BJ (cell line): ENCODE measurements around the gene ANKRD11. TPM values are rescaled to one million over a fixed set of nuclear protein-coding genes. Genes with fewer than 3 reads are reported as not detected.
"Not testable (repeated sequence)": the region's sequence is repeated elsewhere in the genome, so short reads cannot be mapped to it uniquely, and the experiment has no call there.

Experiments
- CTCF ChIA-PET: fragments of 350-600 bp; formaldehyde crosslinking; extraction: SDS; loops from one replicate; lab custom pipeline; 2021; ENCODE audit warnings: antibody characterized with exemption, inconsistent platforms; lab: Yijun Ruan, JAX
- POLR2A ChIA-PET: fragments of 300-600 bp; sonication (Branson Sonifier 250); formaldehyde crosslinking; extraction: SDS; loops from one replicate; lab custom pipeline; 2021; ENCODE audit warnings: antibody characterized with exemption; lab: Charles Lee
- DNase-seq: peaks from one replicate; pipeline ENCODE4 v3.0.0-alpha.2; 2011; ENCODE audit warnings: low read depth
- H3K27me3 ChIP-seq: 2 replicates; pipeline ENCODE4 v1.6.0; 2011; ENCODE audit warnings: low read length; ENCODE audit not compliant: control insufficient read depth, insufficient read depth
- H3K36me3 ChIP-seq: 2 replicates; pipeline ENCODE4 v1.5.1; 2011; ENCODE audit warnings: low read length; ENCODE audit not compliant: control insufficient read depth, insufficient read depth
- H3K4me3 ChIP-seq: 2 replicates; pipeline ENCODE4 v1.5.1; 2011; ENCODE audit warnings: low read depth, mild to moderate bottlenecking, control low read depth, low read length
- CTCF ChIP-seq: IDR thresholded peaks from 2 replicates; pipeline ENCODE4 v1.5.1; 2011; ENCODE audit warnings: low read depth, mild to moderate bottlenecking, control low read depth, inconsistent platforms, low read length, moderate library complexity; ENCODE audit not compliant: insufficient read depth
- polyA plus RNA-seq: library from polyadenylated mRNA; depleted of rRNA; stranded (reverse); fragments of >200 nt; gene quantifications from 2 replicates; pipeline ENCODE4 v1.2.3, GENCODE V29; 2011

The ANKRD11 gene
- polyA plus RNA-seq, 1 experiment, result 61.8 TPM

- CTCF ChIA-PET, result interaction anchor here (0.6 to 0.7 kb wide), 2 partner anchors 11 to 84 kb away, joined by 3 read pairs; no protein-coding TSS in a partner anchor
- POLR2A ChIA-PET, result no interaction called here
- DNase-seq, result no peak
These were observed 52.9 kb downstream of the ANKRD11 start for GRCh38 chr16:89437251-89437987.

GRCh38 chr16:89436366-89436765 is 54.0 kb downstream of the ANKRD11 start:
- peaks cover 3% of the 10 kb centered on the region for H3K36me3 ChIP-seq

More at GRCh38 chr16:89437251-89437987, 52.9 kb downstream of the ANKRD11 start:
- Histone ChIP-seq H3K36me3 (peaks cover 3% of the 10 kb centered on the region), H3K27me3 (no peaks in the 10 kb centered on the region), H3K4me3 (no peak overlapping the region)
- TF ChIP-seq CTCF, result no peak

GRCh38 chr16:89435059-89435458 is 55.3 kb downstream of the ANKRD11 start:
- H3K4me3 ChIP-seq, POLR2A ChIA-PET, H3K36me3 ChIP-seq, H3K27me3 ChIP-seq, DNase-seq: not testable (repeated sequence)
- CTCF ChIA-PET, result interaction anchor here (2.3 kb wide), 1 partner anchor 9 kb away, joined by 7 read pairs; no protein-coding TSS in a partner anchor

More at GRCh38 chr16:89436366-89436765, 54.0 kb downstream of the ANKRD11 start:
- TF ChIP-seq CTCF, result no peak
- DNase-seq, result no peak
- H3K4me3 ChIP-seq, result no peak overlapping the region
- no peaks in the 10 kb centered on the region for H3K27me3 ChIP-seq
- ChIA-PET POLR2A (no interaction called here), CTCF (interaction anchor here (0.7 kb wide), 1 partner anchor 1743 kb away, joined by 3 read pairs; no protein-coding TSS in a partner anchor)

- no peak for TF ChIP-seq CTCF
- ChIA-PET POLR2A (no interaction called here), CTCF (interaction anchor here (2.3 kb wide), 1 partner anchor 9 kb away, joined by 7 read pairs; no protein-coding TSS in a partner anchor)
- Histone ChIP-seq H3K27me3 (no peaks in the 10 kb centered on the region), H3K36me3 (peaks cover 3% of the 10 kb centered on the region), H3K4me3 (no peak overlapping the region)
- no peak for DNase-seq
These were observed 55.9 kb downstream of the ANKRD11 start for GRCh38 chr16:89434490-89434889.

- H3K27me3 ChIP-seq, H3K36me3 ChIP-seq, POLR2A ChIA-PET, H3K4me3 ChIP-seq, DNase-seq: not testable (repeated sequence)
- CTCF ChIA-PET, result interaction anchor here (2.3 kb wide), 1 partner anchor 10 kb away, joined by 7 read pairs; no protein-coding TSS in a partner anchor
These were observed 56.9 kb downstream of the ANKRD11 start for GRCh38 chr16:89433363-89433984.

- no peak for DNase-seq
- POLR2A ChIA-PET, result interaction anchor here (0.6 kb wide), 1 partner anchor 187 kb away, joined by 3 read pairs; no protein-coding TSS in a partner anchor
- Histone ChIP-seq H3K27me3 (no peaks in the 10 kb centered on the region), H3K36me3 (peaks cover 2% of the 10 kb centered on the region), H3K4me3 (no peak overlapping the region)
- CTCF ChIA-PET, result no interaction called here
- TF ChIP-seq CTCF, result no peak
These were observed 58.7 kb downstream of the ANKRD11 start for GRCh38 chr16:89431630-89432029.
